H9 (cell line): ENCODE measurements around the gene DCAF8. TPM values are rescaled to one million over a fixed set of nuclear protein-coding genes. Genes with fewer than 3 reads are reported as not detected.

Experiments used
- DNase-seq: peaks from one replicate; pipeline ENCODE4 v3.0.0-alpha.2; 2017
- H2AFZ ChIP-seq: one replicate; pipeline ENCODE4 v1.6.1; 2013; ENCODE audit warnings: mild to moderate bottlenecking, low read length, control low read depth, moderate library complexity
- H2AK5ac ChIP-seq: 2 replicates; pipeline ENCODE4 v1.6.1; 2013; ENCODE audit warnings: low read length, control low read depth, mixed read lengths; ENCODE audit not compliant: insufficient read length
- H2BK120ac ChIP-seq: one replicate; pipeline ENCODE4 v1.6.1; 2013; ENCODE audit warnings: low read depth, mild to moderate bottlenecking, low read length, control low read depth, inconsistent platforms; ENCODE audit not compliant: poor library complexity, severe bottlenecking
- H2BK12ac ChIP-seq: 2 replicates; pipeline ENCODE4 v1.6.1; 2013; ENCODE audit warnings: low read length, control low read depth, mixed read lengths, low read depth; ENCODE audit not compliant: insufficient read length
- H2BK15ac ChIP-seq: 2 replicates; pipeline ENCODE4 v1.6.1; 2013; ENCODE audit warnings: low read depth, low read length, control low read depth
- H2BK20ac ChIP-seq: one replicate; pipeline ENCODE4 v1.6.1; 2013; ENCODE audit warnings: low read depth, mild to moderate bottlenecking, low read length, control low read depth, inconsistent platforms; ENCODE audit not compliant: poor library complexity, severe bottlenecking
- H2BK5ac ChIP-seq: 2 replicates; pipeline ENCODE4 v1.6.1; 2013; ENCODE audit warnings: low read length, control low read depth, mixed read lengths; ENCODE audit not compliant: insufficient read length
- H3K14ac ChIP-seq: 2 replicates; pipeline ENCODE4 v1.6.1; 2013; ENCODE audit warnings: low read length, control low read depth; ENCODE audit not compliant: insufficient read depth
- H3K18ac ChIP-seq: 2 replicates; pipeline ENCODE4 v1.6.1; 2013; ENCODE audit warnings: low read depth, mild to moderate bottlenecking, mixed read lengths, low read length, control low read depth; ENCODE audit not compliant: insufficient read length
- H3K23ac ChIP-seq: 2 replicates; pipeline ENCODE4 v1.6.1; 2013; ENCODE audit warnings: low read length, control low read depth, mixed read lengths, low read depth; ENCODE audit not compliant: insufficient read length
- H3K23me2 ChIP-seq: 2 replicates; pipeline ENCODE4 v1.6.1; 2013; ENCODE audit warnings: low read depth, mild to moderate bottlenecking, mixed read lengths, low read length, control low read depth; ENCODE audit not compliant: insufficient read length, poor library complexity, severe bottlenecking
- H3K27ac ChIP-seq: 2 replicates; pipeline ENCODE4 v1.5.1; 2013; ENCODE audit warnings: low read length, control low read depth, mixed read lengths, low read depth; ENCODE audit not compliant: insufficient read length
- H3K27me3 ChIP-seq: 2 replicates; pipeline ENCODE4 v1.6.1; 2013; ENCODE audit warnings: low read length, control low read depth, inconsistent platforms; ENCODE audit not compliant: insufficient read depth
- H3K4ac ChIP-seq: 2 replicates; pipeline ENCODE4 v1.6.1; 2013; ENCODE audit warnings: low read depth, mild to moderate bottlenecking, control low read depth, inconsistent platforms, low read length, moderate library complexity
- H3K4me1 ChIP-seq: 2 replicates; pipeline ENCODE4 v1.6.1; 2013; ENCODE audit warnings: low read length, control low read depth, inconsistent platforms; ENCODE audit not compliant: insufficient read depth
- H3K4me2 ChIP-seq: 2 replicates; pipeline ENCODE4 v1.6.1; 2013; ENCODE audit warnings: low read length, control low read depth, mixed read lengths; ENCODE audit not compliant: insufficient read length, insufficient read depth
- H3K56ac ChIP-seq: 2 replicates; pipeline ENCODE4 v1.6.1; 2013; ENCODE audit warnings: low read depth, mild to moderate bottlenecking, mixed read lengths, low read length, control low read depth; ENCODE audit not compliant: insufficient read length
- H3K79me1 ChIP-seq: 2 replicates; pipeline ENCODE4 v1.6.1; 2013; ENCODE audit warnings: low read depth, mild to moderate bottlenecking, moderate library complexity, low read length, control low read depth, inconsistent platforms; ENCODE audit not compliant: insufficient read depth, poor library complexity, severe bottlenecking
- H3K79me2 ChIP-seq: 2 replicates; pipeline ENCODE4 v1.6.1; 2013; ENCODE audit warnings: low read length, control low read depth, inconsistent platforms; ENCODE audit not compliant: insufficient read depth
- H3K9ac ChIP-seq: 2 replicates; pipeline ENCODE4 v1.6.1; 2013; ENCODE audit warnings: low read length, control low read depth, mixed read lengths; ENCODE audit not compliant: insufficient read length; ENCODE audit errors: extremely low read depth
- H3K9me3 ChIP-seq: one replicate; pipeline ENCODE4 v1.6.1; 2013; ENCODE audit warnings: low read depth, low read length, inconsistent platforms; ENCODE audit not compliant: control insufficient read depth
- H3T11ph ChIP-seq: one replicate; pipeline ENCODE4 v1.6.1; 2013; ENCODE audit warnings: mild to moderate bottlenecking, low read length, control low read depth, inconsistent platforms
- H4K20me1 ChIP-seq: one replicate; pipeline ENCODE4 v1.6.1; 2013; ENCODE audit not compliant: control insufficient read depth, insufficient read length, insufficient read depth
- H4K5ac ChIP-seq: 2 replicates; pipeline ENCODE4 v1.6.1; 2013; ENCODE audit warnings: low read depth, mild to moderate bottlenecking, mixed read lengths, low read length, control low read depth; ENCODE audit not compliant: insufficient read length
- H4K8ac ChIP-seq: replicated peaks from 2 replicates; pipeline ENCODE4 v1.6.1; 2013; ENCODE audit warnings: low read length, control low read depth, mixed read lengths, low read depth; ENCODE audit not compliant: insufficient read length
- H4K91ac ChIP-seq: 2 replicates; pipeline ENCODE4 v1.6.1; 2013; ENCODE audit warnings: low read depth, mild to moderate bottlenecking, moderate library complexity, mixed read lengths, low read length, control low read depth; ENCODE audit not compliant: insufficient read length
- H3K27ac Mint-ChIP-seq, 3 experiments: 2 replicates in 2 of 3; 3 replicates in 1 of 3; pipeline ENCODE4 v1.8.0; 2020 to 2021; ENCODE audit warnings: mixed read lengths in 3 of 3, mild to moderate bottlenecking in 1 of 3, moderate library complexity in 1 of 3
- H3K27me3 Mint-ChIP-seq: 2 replicates; pipeline ENCODE4 v1.8.0; 2021; ENCODE audit warnings: low read depth, mild to moderate bottlenecking, moderate library complexity, mixed read lengths
- H3K36me3 Mint-ChIP-seq, 3 experiments: 2 replicates in 2 of 3; 3 replicates in 1 of 3; pipeline ENCODE4 v1.8.0; 2020 to 2021; ENCODE audit warnings: low read depth in 3 of 3, mixed read lengths in 3 of 3; ENCODE audit not compliant: insufficient read depth in 1 of 3
- H3K4me1 Mint-ChIP-seq, 2 experiments: 2 replicates each; pipeline ENCODE4 v1.8.0; 2020; ENCODE audit warnings: mixed read lengths in 2 of 2
- H3K4me3 Mint-ChIP-seq, 2 experiments: 2 replicates in 1 of 2; 3 replicates in 1 of 2; pipeline ENCODE4 v1.8.0; 2020 to 2021; ENCODE audit warnings: mild to moderate bottlenecking in 2 of 2, mixed read lengths in 2 of 2, moderate library complexity in 1 of 2
- H3K9me3 Mint-ChIP-seq, 2 experiments: 2 replicates in 1 of 2; 3 replicates in 1 of 2; pipeline ENCODE4 v1.8.0; 2020; ENCODE audit warnings: mild to moderate bottlenecking in 2 of 2, mixed read lengths in 2 of 2, moderate library complexity in 1 of 2
- CTCF ChIP-seq: fragments of 200-600 bp; sonication (generic); conservative IDR thresholded peaks from 3 replicates; pipeline ENCODE4 v1.8.0; 2021; ENCODE audit warnings: antibody characterized with exemption, mild to moderate bottlenecking
- WGBS: extraction: QIAGEN DNeasy Blood & Tissue Kit; methylation state at CpG from one replicate; pipeline ENCODE4 v1.1.7; 2013; ENCODE audit warnings: missing lambda C conversion rate, low lambda C conversion rate, mixed read lengths; ENCODE audit not compliant: insufficient read length; ENCODE audit errors: extremely low coverage; 5-methylcytosine and 5-hydroxymethylcytosine counted together
- total RNA-seq: library from RNA; stranded (reverse); gene quantifications from 2 replicates; pipeline ENCODE4 v1.2.1, GENCODE V29; 2021

Gene DCAF8
- total RNA-seq, 1 experiment from 2014 or later, result 106 TPM

DNA sequence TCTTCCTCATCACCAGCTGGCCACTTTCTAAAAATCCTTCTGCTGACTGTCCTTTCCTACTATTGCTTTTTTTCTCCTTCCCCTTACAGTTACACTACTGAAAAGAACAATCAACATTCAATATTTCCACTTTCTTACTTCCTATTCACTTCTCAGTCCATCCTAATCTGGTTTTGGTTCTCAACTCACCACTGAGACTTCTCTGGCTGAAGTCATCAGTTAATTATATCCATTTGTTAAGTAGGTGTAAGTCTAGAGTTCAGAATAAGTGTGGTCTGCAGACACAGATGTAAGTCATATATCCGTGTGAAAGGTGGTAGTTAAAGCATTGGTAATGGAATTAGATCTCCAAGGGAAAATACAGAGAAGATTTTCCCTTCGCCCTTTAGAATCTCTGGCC lies 35.7 kb downstream of the DCAF8 start:
- Histone ChIP-seq H3K56ac (no peak overlapping the region), H3K9me3 (no peaks in the 10 kb centered on the region), H3K23me2 (no peaks in the 10 kb centered on the region), H2BK20ac (no peak overlapping the region), H3K27ac (no peak overlapping the region), H3K79me2 (no peaks in the 10 kb centered on the region), H2AK5ac (no peak overlapping the region), H2BK5ac (no peak overlapping the region), H4K20me1 (no peaks in the 10 kb centered on the region), H3K14ac (no peak overlapping the region), H3K4me2 (no peak overlapping the region), H3K4me1 (no peaks in the 10 kb centered on the region), H3K27me3 (no peaks in the 10 kb centered on the region), H4K8ac (no peak overlapping the region), H2BK12ac (no peak overlapping the region), H3K23ac (no peak overlapping the region), H2AFZ (no peak overlapping the region), H3K79me1 (no peaks in the 10 kb centered on the region), H3K4ac (no peak overlapping the region), H2BK15ac (no peak overlapping the region), H4K91ac (no peak overlapping the region), H3K9ac (no peak overlapping the region), H4K5ac (no peak overlapping the region), H3K18ac (no peak overlapping the region), H3T11ph (no peak overlapping the region), H2BK120ac (no peak overlapping the region)
- Mint-ChIP-seq H3K27me3 (no peaks in the 10 kb centered on the region), H3K4me1 (no peaks in the 10 kb centered on the region), H3K4me3 (no peak overlapping the region), H3K36me3 (peaks cover 26 to 73% (median 34%) of the 10 kb centered on the region in 3 experiments; a peak in 6 of 7 replicates), H3K9me3 (no peaks in the 10 kb centered on the region), H3K27ac (no peak overlapping the region)
- no peak for TF ChIP-seq CTCF
- DNase-seq, result no peak
- no CpG with 5 or more reads among the region's 2 CpGs for WGBS
